Forelimb muscle (tissue), 1 donor: ENCODE data around the gene OSBPL8. TPM values are rescaled to one million over a fixed set of nuclear protein-coding genes. Genes with fewer than 3 reads are reported as not detected.

ENCODE experiments used
- DNase-seq: peaks from one replicate; pipeline ENCODE4 v3.0.0-alpha.2; 2013; ENCODE audit warnings: low read depth
- polyA plus RNA-seq: library from polyadenylated mRNA; unstranded; fragments of 120-200 nt; gene quantifications from one replicate; pipeline ENCODE4 v1.2.1, GENCODE V29; 2013; ENCODE audit not compliant: insufficient read length

The OSBPL8 gene
- polyA plus RNA-seq, 1 donor = 26.8 TPM

- no peak for DNase-seq
Observed at GRCh38 chr12:76307083-76307482, 252.5 kb downstream of the OSBPL8 start.

GRCh38 chr12:76303989-76304460 lies 255.5 kb downstream of the OSBPL8 start:
- DNase-seq = no peak

GRCh38 chr12:76303365-76303764 lies 256.2 kb downstream of the OSBPL8 start:
- no peak for DNase-seq

Other genes with a start within 250 kb of the OSBPL8 start
- 13.2 TPM for gene BBS10, start 211.4 kb downstream of the OSBPL8 start, polyA plus RNA-seq
- 44.0 TPM for gene ZDHHC17, start 204.3 kb upstream of the OSBPL8 start, polyA plus RNA-seq